ENCODE measurements around the gene SMARCAL1. TPM values are rescaled to one million over a fixed set of nuclear protein-coding genes. Genes with fewer than 3 reads are reported as not detected.

The SMARCAL1 gene
- polyA plus RNA-seq, 1 of the 3 experiments (the other 2 are of a cell fraction): 27.0 TPM

GRCh38 chr2:216503159-216503629 is 90.9 kb downstream of the SMARCAL1 start:
- Histone ChIP-seq H3K9ac (no peak overlapping the region), H3F3A (replicated peaks; ENCODE audit: insufficient read depth) (peaks cover 76% of the 10 kb centered on the region), H3K36me3 (replicated peaks in 1 of 2; ENCODE audit: control insufficient read depth in 1 of 2, insufficient read depth in 2 of 2, low read length in 1 of 2) (peaks cover 55 to 69% of the 10 kb centered on the region in 2 experiments), H3K4me2 (peak overlapping the region; percentile 32; the same call in 1 of the 2 replicates), H3K4me1 (ENCODE audit: control insufficient read depth in 1 of 2, insufficient read depth in 2 of 2, low read depth in 1 of 2, low read length in 1 of 2) (peaks cover 19 to 21% of the 10 kb centered on the region in 2 experiments), H3K79me2 (ENCODE audit: insufficient read depth) (peaks cover 56% of the 10 kb centered on the region), H3K4me3 (ENCODE audit: low read depth in 2 of 2, low read length in 1 of 2) (no peak overlapping the region), H3K27ac (ENCODE audit: low read depth in 2 of 2, low read length in 1 of 2) (peak overlapping the region in 1 of 2 experiments; percentile 3; a peak in 1 of 4 replicates), H3K9me3 (no peaks in the 10 kb centered on the region), H3K9me2 (no peaks in the 10 kb centered on the region), H4K20me1 (ENCODE audit: insufficient read depth) (peaks cover 46% of the 10 kb centered on the region), H3K27me3 (ENCODE audit: insufficient read depth) (no peaks in the 10 kb centered on the region), H2AFZ (ENCODE audit: low read depth) (no peak overlapping the region)
- TF ChIP-seq TEAD4 (IDR thresholded peaks at IDR 0.05; ENCODE audit: borderline replicate concordance, insufficient read depth) (no peak), POLR2AphosphoS5 (IDR thresholded peaks at IDR 0.05; ENCODE audit: low read depth, low read length) (peak; percentile 65), CTCF (IDR thresholded peaks at IDR 0.05) (no peak), SIN3A (IDR thresholded peaks at IDR 0.05; ENCODE audit: borderline replicate concordance, low read depth, low read length) (peak; percentile 43; the same call in 1 of the 2 replicates)
- ChIA-PET POLR2A (no interaction called here), CTCF (interaction anchor here (2.2 to 2.9 kb wide), 2 partner anchors 13 to 164 kb away, joined by 10 to 12 read pairs; no protein-coding TSS in a partner anchor)
- WGBS (ENCODE audit: low lambda C conversion rate): 63% methylated on average over 6 of the region's 6 CpGs
- no peak for DNase-seq

GRCh38 chr2:216503697-216504375 is 91.6 kb downstream of the SMARCAL1 start:
- H3K4me3 ChIP-seq (ENCODE audit: low read depth in 2 of 2, low read length in 1 of 2): no peak overlapping the region

More at GRCh38 chr2:216503697-216504375, 91.6 kb downstream of the SMARCAL1 start:
- Histone ChIP-seq H3K79me2 (ENCODE audit: insufficient read depth) (peaks cover 50% of the 10 kb centered on the region), H3K27me3 (ENCODE audit: insufficient read depth) (no peaks in the 10 kb centered on the region), H4K20me1 (ENCODE audit: insufficient read depth) (peaks cover 46% of the 10 kb centered on the region), H3F3A (replicated peaks; ENCODE audit: insufficient read depth) (peaks cover 81% of the 10 kb centered on the region), H3K27ac (ENCODE audit: low read depth in 2 of 2, low read length in 1 of 2) (peak overlapping the region in 1 of 2 experiments; percentile 9; a peak in 1 of 4 replicates), H3K4me1 (ENCODE audit: control insufficient read depth in 1 of 2, insufficient read depth in 2 of 2, low read depth in 1 of 2, low read length in 1 of 2) (peaks cover 19 to 21% of the 10 kb centered on the region in 2 experiments), H3K4me2 (0 out of 2 replicates have a peak overlapping the region, but pooled peaks have one; percentile 32), H3K36me3 (replicated peaks in 1 of 2; ENCODE audit: control insufficient read depth in 1 of 2, insufficient read depth in 2 of 2, low read length in 1 of 2) (peaks cover 55 to 69% of the 10 kb centered on the region in 2 experiments), H3K9me3 (no peaks in the 10 kb centered on the region), H3K9ac (no peak overlapping the region), H3K9me2 (no peaks in the 10 kb centered on the region), H2AFZ (ENCODE audit: low read depth) (no peak overlapping the region)
- ChIA-PET POLR2A (interaction anchor here (0.6 to 1.7 kb wide), 3 partner anchors 25 to 190 kb away, joined by 3 to 4 read pairs (median 4); no protein-coding TSS in a partner anchor), CTCF (interaction anchor here (1.0 to 2.9 kb wide), 4 partner anchors 12 to 1209 kb away, joined by 3 to 12 read pairs (median 6); no protein-coding TSS in a partner anchor)
- TF ChIP-seq TEAD4 (IDR thresholded peaks at IDR 0.05; ENCODE audit: borderline replicate concordance, insufficient read depth): no peak
- TF ChIP-seq MXI1 (IDR thresholded peaks at IDR 0.05; ENCODE audit: low read depth, low read length): no peak
- TF ChIP-seq RAD21 (IDR thresholded peaks at IDR 0.05; ENCODE audit: low read length): no peak
- no peak for TF ChIP-seq EZH2phosphoT487 (IDR thresholded peaks at IDR 0.05; ENCODE audit: borderline replicate concordance, low read depth)
- no peak for TF ChIP-seq ZBTB33 (IDR thresholded peaks at IDR 0.05; ENCODE audit: borderline replicate concordance, low read depth)
- no peak for TF ChIP-seq USF1 (IDR thresholded peaks at IDR 0.05; ENCODE audit: borderline replicate concordance, low read depth)
- no peak for TF ChIP-seq CHD2 (IDR thresholded peaks at IDR 0.05; ENCODE audit: low read length, partially characterized antibody)
- DNase-seq: no peak
- WGBS (ENCODE audit: low lambda C conversion rate): 72% methylated on average over 5 of the region's 5 CpGs

Data from SK-N-SH (cell line).